HEK293 (cell line): ENCODE measurements around the gene L3MBTL4.

Source experiments
- CTCF ChIA-PET: fragments of 350-600 bp; formaldehyde crosslinking; extraction: SDS; loops from one replicate; lab custom pipeline; 2021; ENCODE audit warnings: antibody characterized with exemption; lab: Yijun Ruan, JAX
- POLR2A ChIA-PET: fragments of 300-600 bp; formaldehyde crosslinking; extraction: SDS; loops from one replicate; lab custom pipeline; 2020; ENCODE audit warnings: antibody characterized with exemption, inconsistent platforms; lab: Yijun Ruan, JAX
- H3K27ac ChIP-seq: fragments of 200-500 bp; sonication (Bioruptor generic); 2 replicates; pipeline ENCODE4 v1.5.1; 2014; ENCODE audit warnings: low read depth, low read length, control low read depth, inconsistent platforms; ENCODE audit errors: extremely low read depth
- H3K36me3 ChIP-seq, 2 experiments: fragments of 200-500 bp in 1 of 2; sonication (Bioruptor generic) in 1 of 2; 1 replicate in 1 of 2; 2 replicates in 1 of 2; pipeline ENCODE4 v1.5.1; 2014 to 2017; ENCODE audit warnings: inconsistent platforms in 2 of 2, low read length in 2 of 2; ENCODE audit not compliant: control insufficient read depth in 2 of 2, insufficient read depth in 1 of 2
- H3K4me1 ChIP-seq: fragments of 200-500 bp; sonication (Bioruptor generic); 2 replicates; pipeline ENCODE4 v1.5.1; 2014; ENCODE audit warnings: mild to moderate bottlenecking, low read length, inconsistent platforms; ENCODE audit not compliant: control insufficient read depth, insufficient read depth
- H3K4me3 ChIP-seq: 2 replicates; pipeline ENCODE4 v1.5.1; 2011; ENCODE audit warnings: low read depth, mild to moderate bottlenecking, control low read depth, low read length, moderate library complexity
- H3K9me3 ChIP-seq: fragments of 200-500 bp; sonication (Bioruptor generic); 2 replicates; pipeline ENCODE4 v1.5.1; 2014; ENCODE audit warnings: low read depth, low read length, inconsistent platforms; ENCODE audit not compliant: control insufficient read depth, insufficient read depth
- BCL11B ChIP-seq: fragments of 450-650 bp; formaldehyde crosslinking; IDR thresholded peaks from 2 replicates; pipeline ENCODE4 v1.5.1; 2016; ENCODE audit warnings: low read depth, missing biosample characterization, missing genetic modification characterization
- BCL6B ChIP-seq: fragments of 450-650 bp; formaldehyde crosslinking; IDR thresholded peaks from 2 replicates; pipeline ENCODE4 v1.5.1; 2017; ENCODE audit warnings: missing biosample characterization, missing genetic modification characterization
- ELK4 ChIP-seq: IDR thresholded peaks from 2 replicates; pipeline ENCODE4 v1.6.1; 2011; ENCODE audit warnings: mild to moderate bottlenecking, low read depth, low read length, borderline replicate concordance
- INSM2 ChIP-seq: fragments of 450-650 bp; formaldehyde crosslinking; IDR thresholded peaks from 2 replicates; pipeline ENCODE4 v1.5.1; 2016; ENCODE audit warnings: missing biosample characterization, missing genetic modification characterization
- MYNN ChIP-seq: fragments of 450-650 bp; formaldehyde crosslinking; IDR thresholded peaks from 2 replicates; pipeline ENCODE4 v1.5.1; 2016; ENCODE audit warnings: missing biosample characterization, missing genetic modification characterization, borderline replicate concordance
- TRIM28 ChIP-seq: IDR thresholded peaks from 2 replicates; pipeline ENCODE4 v1.6.1; 2011; ENCODE audit warnings: low read length, control low read depth, borderline replicate concordance
- ZFP3 ChIP-seq: fragments of 450-650 bp; formaldehyde crosslinking; IDR thresholded peaks from 2 replicates; pipeline ENCODE4 v1.5.1; 2016; ENCODE audit warnings: low read depth, missing biosample characterization, missing genetic modification characterization
- ZFP37 ChIP-seq: fragments of 450-650 bp; formaldehyde crosslinking; IDR thresholded peaks from 2 replicates; pipeline ENCODE4 v1.5.1; 2016; ENCODE audit warnings: missing biosample characterization, missing genetic modification characterization
- ZFP41 ChIP-seq: fragments of 450-650 bp; formaldehyde crosslinking; IDR thresholded peaks from 2 replicates; pipeline ENCODE4 v1.5.1; 2016; ENCODE audit warnings: missing biosample characterization, missing genetic modification characterization, borderline replicate concordance
- ZNF169 ChIP-seq: fragments of 450-650 bp; formaldehyde crosslinking; IDR thresholded peaks from 2 replicates; pipeline ENCODE4 v1.5.1; 2016; ENCODE audit warnings: missing biosample characterization, missing genetic modification characterization
- ZNF175 ChIP-seq: fragments of 450-650 bp; formaldehyde crosslinking; IDR thresholded peaks from 2 replicates; pipeline ENCODE4 v1.5.1; 2016; ENCODE audit warnings: missing biosample characterization, missing genetic modification characterization
- ZNF280D ChIP-seq: fragments of 450-650 bp; formaldehyde crosslinking; IDR thresholded peaks from 2 replicates; pipeline ENCODE4 v1.5.1; 2016; ENCODE audit warnings: missing biosample characterization, missing genetic modification characterization
- ZNF362 ChIP-seq: fragments of 450-650 bp; formaldehyde crosslinking; IDR thresholded peaks from 2 replicates; pipeline ENCODE4 v1.5.1; 2016; ENCODE audit warnings: missing biosample characterization, missing genetic modification characterization
- ZNF426 ChIP-seq: fragments of 450-650 bp; formaldehyde crosslinking; IDR thresholded peaks from 2 replicates; pipeline ENCODE4 v1.5.1; 2017; ENCODE audit warnings: missing biosample characterization, missing genetic modification characterization, mild to moderate bottlenecking, inconsistent platforms, moderate library complexity
- ZNF473 ChIP-seq: fragments of 450-650 bp; formaldehyde crosslinking; IDR thresholded peaks from 2 replicates; pipeline ENCODE4 v1.5.1; 2017; ENCODE audit warnings: missing biosample characterization, missing genetic modification characterization
- ZNF501 ChIP-seq: fragments of 450-650 bp; formaldehyde crosslinking; IDR thresholded peaks from 2 replicates; pipeline ENCODE4 v1.5.1; 2016; ENCODE audit warnings: missing biosample characterization, missing genetic modification characterization

L3MBTL4 gene

GRCh38 chr18:5979176-5979888 is 435.4 kb downstream of the L3MBTL4 start (continued):
- TF ChIP-seq ZNF473 (tag by site-specific recombination): no peak

GRCh38 chr18:5977022-5977421 is 437.7 kb downstream of the L3MBTL4 start:
- ChIA-PET CTCF (no interaction called here), POLR2A (no interaction called here)
- no peaks in the 10 kb centered on the region for H3K9me3 ChIP-seq
- no peak for TF ChIP-seq ZNF501
- TF ChIP-seq ZFP41 (tag by site-specific recombination): no peak
- no peak for TF ChIP-seq TRIM28
- TF ChIP-seq BCL11B (tag by site-specific recombination): no peak
- TF ChIP-seq BCL6B: no peak
- no peak for TF ChIP-seq ZNF169 (tag by site-specific recombination)
- TF ChIP-seq ZNF426 (tag by site-specific recombination): no peak
- TF ChIP-seq ZNF362 (tag by site-specific recombination): no peak
- TF ChIP-seq INSM2 (tag by site-specific recombination): no peak
- no peak for TF ChIP-seq MYNN (tag by site-specific recombination)
- TF ChIP-seq ZNF280D: no peak
- TF ChIP-seq ELK4: no peak
- no peak for TF ChIP-seq ZNF175 (tag by site-specific recombination)
- TF ChIP-seq ZNF473 (tag by site-specific recombination): no peak
- no peak for TF ChIP-seq ZFP37 (tag by site-specific recombination)
- TF ChIP-seq ZFP3 (tag by site-specific recombination): no peak
- H3K27ac ChIP-seq: no peak overlapping the region
- H3K4me3 ChIP-seq: no peak overlapping the region
- no peaks in the 10 kb centered on the region for H3K4me1 ChIP-seq
- H3K36me3 ChIP-seq: no peaks in the 10 kb centered on the region
